Transverse colon (tissue), 4 donors: Measurements from ENCODE around the gene CRADD.

Source experiments
- POLR2A ChIP-seq: fragments of 450-650 bp; IDR thresholded peaks from one replicate; pipeline ENCODE4 v1.6.1; 2016; ENCODE audit warnings: antibody characterized with exemption, mild to moderate bottlenecking, moderate library complexity
- POLR2AphosphoS5 ChIP-seq, 3 donors: sonication (generic); formaldehyde crosslinking; IDR thresholded peaks; one replicate each; pipeline ENCODE4 v1.6.1; 2016; ENCODE audit warnings: antibody characterized with exemption in 3 of 3
- TF ChIP-seq, protein P1 (sequence below), 5 experiments: fragments of 200-600 bp in 3 of 5; fragments of 450-650 bp in 2 of 5; sonication (generic) in 3 of 5; IDR thresholded peaks; 1 replicate in 2 of 5; 2 replicates in 3 of 5; pipeline ENCODE4 v1.5.1; 2016 to 2017; ENCODE audit warnings: antibody characterized with exemption in 5 of 5, inconsistent platforms in 3 of 5, mild to moderate bottlenecking in 2 of 5, moderate library complexity in 1 of 5

DNA sequence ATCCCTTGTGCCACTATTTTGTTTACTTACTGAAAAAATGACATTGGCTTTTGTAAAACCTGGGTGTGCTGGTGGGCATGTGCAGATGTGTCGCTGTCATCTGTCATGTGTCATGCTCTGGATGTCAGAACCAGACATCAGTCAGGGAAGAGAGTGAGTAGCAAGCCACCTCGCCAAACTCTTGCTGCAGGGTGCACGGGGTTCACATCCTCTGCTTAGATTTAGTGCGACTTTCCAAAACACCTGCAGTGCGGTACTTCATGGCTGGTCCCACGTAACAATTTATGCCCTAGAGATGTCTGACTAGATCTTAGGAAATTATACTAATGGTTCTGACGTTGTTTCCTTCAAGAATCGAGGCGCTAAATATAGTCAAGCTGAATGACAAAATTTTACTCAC lies 106.7 kb downstream of the CRADD start:
- no peak for TF ChIP-seq POLR2AphosphoS5 (IDR thresholded peaks at IDR 0.05)
- TF ChIP-seq, protein P1, sequence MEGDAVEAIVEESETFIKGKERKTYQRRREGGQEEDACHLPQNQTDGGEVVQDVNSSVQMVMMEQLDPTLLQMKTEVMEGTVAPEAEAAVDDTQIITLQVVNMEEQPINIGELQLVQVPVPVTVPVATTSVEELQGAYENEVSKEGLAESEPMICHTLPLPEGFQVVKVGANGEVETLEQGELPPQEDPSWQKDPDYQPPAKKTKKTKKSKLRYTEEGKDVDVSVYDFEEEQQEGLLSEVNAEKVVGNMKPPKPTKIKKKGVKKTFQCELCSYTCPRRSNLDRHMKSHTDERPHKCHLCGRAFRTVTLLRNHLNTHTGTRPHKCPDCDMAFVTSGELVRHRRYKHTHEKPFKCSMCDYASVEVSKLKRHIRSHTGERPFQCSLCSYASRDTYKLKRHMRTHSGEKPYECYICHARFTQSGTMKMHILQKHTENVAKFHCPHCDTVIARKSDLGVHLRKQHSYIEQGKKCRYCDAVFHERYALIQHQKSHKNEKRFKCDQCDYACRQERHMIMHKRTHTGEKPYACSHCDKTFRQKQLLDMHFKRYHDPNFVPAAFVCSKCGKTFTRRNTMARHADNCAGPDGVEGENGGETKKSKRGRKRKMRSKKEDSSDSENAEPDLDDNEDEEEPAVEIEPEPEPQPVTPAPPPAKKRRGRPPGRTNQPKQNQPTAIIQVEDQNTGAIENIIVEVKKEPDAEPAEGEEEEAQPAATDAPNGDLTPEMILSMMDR (IDR thresholded peaks at IDR 0.05): no peak
- TF ChIP-seq POLR2A: no peak
